Skin epidermis (tissue), 12 donors: ENCODE measurements around the gene FMNL1.

Source experiments
- H3K27ac ChIP-seq, 21 experiments: fragments of 200-600 bp; sonication (generic) in 11 of 21; one replicate each; pipeline ENCODE4 v1.5.0; 2020; ENCODE audit warnings: mild to moderate bottlenecking in 3 of 21, inconsistent platforms in 2 of 21, moderate library complexity in 2 of 21
- H3K4me3 ChIP-seq, 7 experiments: fragments of 200-600 bp; sonication (generic) in 2 of 7; one replicate each; pipeline ENCODE4 v1.5.0; 2020; ENCODE audit warnings: inconsistent platforms in 2 of 7, mild to moderate bottlenecking in 2 of 7, moderate library complexity in 1 of 7

The FMNL1 gene

DNA sequence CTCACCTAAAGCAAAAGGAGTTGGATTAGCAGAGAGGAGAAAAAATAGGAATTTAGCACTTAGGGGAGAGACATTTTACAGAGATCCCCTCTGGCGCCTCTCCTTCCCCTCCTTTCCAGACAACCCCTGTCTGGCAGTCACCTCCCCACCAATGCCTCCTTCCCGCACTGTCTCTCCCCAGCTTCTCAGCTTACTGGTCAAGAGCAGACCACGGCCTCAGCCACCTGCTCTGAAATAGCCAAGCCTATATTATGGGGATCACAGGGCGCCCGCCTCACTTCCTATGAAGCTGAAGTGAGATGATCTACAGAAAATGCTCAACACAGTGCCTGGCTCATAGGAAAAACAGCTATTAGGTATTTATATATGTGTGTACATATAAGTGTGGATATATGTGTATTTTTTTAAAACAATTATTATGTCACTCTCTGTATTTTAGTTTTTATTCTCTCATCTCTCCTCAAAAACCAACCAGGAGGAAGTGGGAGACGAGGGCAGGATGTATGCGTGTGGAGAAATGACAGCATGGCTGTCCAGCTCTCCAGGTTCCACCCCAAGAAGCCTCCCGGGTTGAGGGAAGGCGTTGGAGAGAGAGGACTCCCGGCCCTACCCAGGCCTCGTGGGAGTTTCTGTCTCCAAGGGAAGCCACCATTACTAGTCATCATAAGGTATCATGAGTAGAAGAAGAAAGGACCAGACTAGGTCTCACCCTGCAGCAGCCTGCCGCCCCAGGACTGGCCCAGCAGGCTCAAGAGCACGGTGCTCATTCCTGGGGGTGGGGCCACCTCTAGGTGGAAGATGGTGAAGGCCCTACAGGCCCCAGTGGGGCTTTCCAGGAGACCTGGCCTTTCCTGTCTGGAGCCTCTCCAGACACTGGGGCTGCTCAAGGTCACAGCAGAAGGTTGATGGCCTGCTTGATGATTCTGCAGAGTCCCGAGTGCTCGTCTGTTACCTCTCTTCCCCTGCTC is 67.9 kb downstream of the FMNL1 start:
- no peak overlapping the region for H3K4me3 ChIP-seq
- peak overlapping the region in 4 of 21 experiments; percentile 22 to 77 (median 58) for H3K27ac ChIP-seq

DNA sequence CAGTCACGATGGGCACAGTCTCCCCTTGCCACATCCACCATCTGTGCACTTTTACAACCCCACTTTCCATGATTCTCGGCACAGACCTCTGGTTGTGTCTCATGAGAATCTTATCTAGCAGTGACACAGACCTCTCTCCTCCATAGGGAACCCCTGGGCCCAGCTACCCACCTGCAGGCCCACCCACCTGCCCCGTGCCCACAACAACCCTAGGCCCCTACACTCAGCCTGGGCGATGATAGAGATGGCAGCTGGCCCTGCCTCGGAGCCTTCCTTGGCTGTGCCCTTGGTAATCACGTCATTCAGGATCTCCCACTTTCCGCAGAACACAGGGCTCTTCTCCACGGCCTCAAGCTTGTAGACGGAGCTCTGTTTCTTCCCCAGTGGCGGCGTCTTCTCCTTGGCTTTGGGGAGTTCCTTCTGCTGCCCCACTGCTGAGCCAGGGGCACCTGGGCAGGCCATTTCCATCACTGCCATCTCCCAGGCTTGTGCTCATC is 68.6 kb downstream of the FMNL1 start:
- Histone ChIP-seq H3K4me3 (no peak overlapping the region), H3K27ac (peak overlapping the region in 5 of 21 experiments; percentile 25 to 77 (median 53))

DNA sequence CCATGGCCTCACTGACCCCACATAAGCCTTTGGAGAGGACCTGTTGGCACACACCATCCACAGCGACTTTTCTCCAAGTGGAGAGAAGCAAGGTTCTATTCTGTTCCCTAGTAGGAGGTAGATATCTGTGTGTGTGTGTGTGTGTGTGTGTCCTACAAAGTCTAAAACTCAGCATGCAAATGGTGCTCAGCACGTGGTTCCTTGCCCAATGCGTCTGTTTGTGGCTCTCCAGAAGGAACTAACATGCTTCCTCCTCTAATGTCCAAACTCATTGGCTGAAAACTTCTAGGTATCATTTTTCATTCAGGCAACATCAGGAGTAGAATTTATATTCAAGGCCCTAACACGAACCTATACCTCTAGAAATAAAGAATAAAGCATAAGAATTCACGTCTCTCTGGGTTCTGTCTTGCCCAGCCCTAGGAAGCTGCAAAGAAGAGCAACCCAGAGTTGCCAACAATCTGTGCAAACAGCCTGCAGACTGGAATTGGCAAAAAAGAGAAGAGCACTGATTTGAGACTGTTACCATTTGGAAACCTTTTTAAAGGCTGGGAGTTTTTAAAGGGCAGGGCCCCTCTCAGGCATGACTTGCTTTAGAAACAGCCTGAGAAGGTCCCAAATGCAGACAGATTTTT is 69.6 kb downstream of the FMNL1 start:
- H3K27ac ChIP-seq, result peak overlapping the region in 17 of 21 experiments; percentile 7 to 77 (median 37)
- no peak overlapping the region for H3K4me3 ChIP-seq

DNA sequence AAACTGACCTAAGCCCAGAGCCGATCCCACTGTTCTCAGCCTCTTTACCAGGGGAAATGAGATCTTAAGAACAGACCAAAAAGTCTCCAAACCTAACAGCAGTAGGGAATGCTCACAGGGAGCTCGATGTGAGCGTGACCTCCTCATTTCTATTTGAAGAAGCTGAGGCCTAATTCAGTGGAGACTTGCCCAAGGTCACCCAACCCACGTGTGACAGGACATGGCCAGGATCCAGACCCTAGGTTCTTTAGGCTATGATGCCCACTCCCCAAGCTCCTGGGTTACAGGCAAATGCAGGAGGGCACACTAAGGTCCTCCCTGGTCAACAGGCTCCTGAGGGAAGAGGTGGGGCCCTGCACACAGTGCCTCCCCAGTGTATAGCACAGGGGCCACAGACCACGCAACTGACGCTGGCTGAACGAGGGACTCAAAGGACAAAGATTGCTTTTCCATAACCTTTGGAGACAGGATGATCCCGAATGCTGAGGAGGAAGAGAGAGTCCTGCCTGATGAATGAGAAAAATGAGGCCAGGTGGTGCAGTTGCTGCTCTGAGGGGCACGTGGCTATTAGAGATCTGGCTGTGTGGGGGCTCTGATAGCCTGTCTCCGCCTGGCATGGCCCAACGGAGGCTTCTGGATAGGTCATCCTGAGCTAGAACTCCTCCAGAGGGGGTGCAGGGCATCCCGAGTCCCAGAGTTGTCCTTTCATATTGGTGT is 71.2 kb downstream of the FMNL1 start:
- H3K4me3 ChIP-seq, result no peak overlapping the region
- H3K27ac ChIP-seq, result peak overlapping the region in 18 of 21 experiments; percentile 11 to 81 (median 52)

DNA sequence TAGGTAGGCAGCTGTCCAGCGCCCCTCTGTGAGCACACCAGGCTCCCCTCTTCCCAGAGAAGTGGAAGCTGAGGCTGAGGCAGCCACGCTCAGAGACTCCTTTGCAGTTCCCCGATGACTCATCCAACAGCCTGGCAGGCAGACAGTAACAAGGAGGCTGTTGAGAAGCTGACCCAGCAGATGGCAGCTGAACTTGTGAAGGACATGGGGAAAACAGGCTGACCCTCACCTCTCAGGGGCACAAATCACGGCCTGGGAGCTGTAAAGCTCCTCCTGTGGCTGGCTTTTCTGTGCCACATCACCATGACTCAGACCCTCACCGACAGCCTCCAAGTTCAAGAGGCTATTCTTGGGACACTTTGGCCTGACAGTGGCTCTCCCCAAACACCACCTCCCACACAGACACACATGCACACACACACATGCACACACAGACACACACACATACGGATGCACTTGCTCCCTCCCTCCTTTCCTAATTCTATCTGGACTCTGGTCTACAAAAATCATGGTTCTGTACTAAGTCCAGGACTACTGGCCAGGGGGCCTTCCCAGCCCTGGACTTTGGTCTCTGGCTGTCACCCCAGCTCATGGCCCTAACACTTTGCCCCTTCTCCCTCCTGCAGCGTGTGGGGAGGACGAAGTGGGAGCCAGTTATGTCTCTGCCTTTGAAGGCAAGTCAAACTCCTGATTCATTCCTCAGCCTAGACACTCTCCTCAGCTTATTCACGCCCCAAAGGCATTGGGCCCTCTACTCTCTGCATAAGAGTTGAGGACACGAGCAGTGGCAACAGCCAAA is 71.9 kb downstream of the FMNL1 start:
- H3K27ac ChIP-seq, result peak overlapping the region in 20 of 21 experiments; percentile 2 to 81 (median 52)

DNA sequence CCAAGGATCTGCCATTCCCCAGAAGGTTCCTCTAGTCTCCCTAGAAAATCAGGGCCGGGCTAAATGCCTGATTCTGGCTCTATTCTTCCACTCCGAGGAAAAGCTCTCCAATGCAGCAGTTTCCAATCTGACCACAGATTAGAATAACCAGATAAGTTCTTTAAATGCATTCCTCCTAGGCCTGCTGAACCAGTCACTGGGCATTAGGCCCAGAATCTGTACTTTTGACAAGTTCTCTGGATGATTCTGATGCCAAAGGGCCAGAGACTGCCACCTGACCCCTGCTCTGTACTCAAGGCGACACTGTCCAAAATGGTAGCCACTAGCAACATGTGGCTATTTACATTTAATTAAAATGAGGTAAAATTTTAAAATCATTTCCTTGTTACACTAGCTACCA is 72.8 kb downstream of the FMNL1 start:
- Histone ChIP-seq H3K4me3 (no peak overlapping the region), H3K27ac (peak overlapping the region in 14 of 21 experiments; percentile 2 to 81 (median 52))

More for the DNA sequence above, 71.9 kb downstream of the FMNL1 start:
- H3K4me3 ChIP-seq, result no peak overlapping the region

DNA sequence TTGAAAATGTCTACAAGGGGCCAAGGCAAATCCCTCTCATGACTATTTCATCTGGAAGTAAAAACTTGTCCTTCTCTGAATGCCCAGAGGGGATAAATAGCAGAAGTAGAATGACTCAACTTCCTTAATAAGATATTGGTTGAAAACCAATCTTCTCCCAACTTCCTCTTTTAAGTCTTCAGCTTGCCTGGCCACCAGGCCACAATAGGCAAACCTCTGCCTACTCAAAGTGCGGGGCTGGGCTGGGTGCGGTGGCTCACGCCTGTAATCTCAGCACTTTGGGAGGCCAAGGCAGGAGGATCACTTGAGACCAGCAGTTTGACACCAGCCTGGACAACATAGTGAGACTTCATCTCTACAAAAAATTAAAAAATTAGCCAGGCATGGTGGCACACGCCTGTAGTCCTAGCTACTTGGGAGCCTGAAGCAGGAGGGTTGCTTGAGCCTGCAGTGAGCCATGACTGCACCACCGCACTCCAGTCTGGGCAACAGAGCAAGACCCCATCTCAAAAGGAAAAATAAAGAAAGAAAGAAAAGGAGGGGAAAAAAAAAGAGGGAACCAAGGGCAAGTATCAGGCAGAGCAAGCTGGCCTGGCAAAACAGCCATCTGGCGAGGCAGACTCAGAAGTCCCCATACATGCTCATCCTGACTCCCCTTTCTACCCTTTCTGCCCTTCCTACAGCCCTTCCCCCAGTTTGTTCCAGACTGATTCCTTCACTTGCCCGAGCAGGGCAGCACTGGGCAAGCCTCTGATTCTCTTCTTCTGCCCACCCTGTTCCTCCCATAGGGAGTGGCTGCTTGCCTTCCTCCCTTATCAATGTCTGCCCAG is 74.5 kb downstream of the FMNL1 start:
- H3K4me3 ChIP-seq, result no peak overlapping the region

DNA sequence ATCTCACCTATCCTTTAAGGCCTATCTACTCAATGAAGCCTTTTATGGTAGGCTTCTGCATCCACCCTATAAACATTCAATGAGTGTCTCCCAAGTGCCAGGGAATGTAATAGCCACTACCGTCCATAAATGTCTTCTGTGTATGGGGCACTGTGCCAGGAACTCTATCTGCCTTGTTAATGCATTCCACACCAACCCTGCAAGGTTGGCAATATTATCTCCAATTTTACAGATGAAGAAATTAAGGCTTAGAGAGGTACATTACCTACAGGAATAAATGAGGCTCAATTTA is 75.1 kb downstream of the FMNL1 start:
- H3K27ac ChIP-seq, result peak overlapping the region in 15 of 21 experiments; percentile 7 to 77 (median 47)
- H3K4me3 ChIP-seq, result no peak overlapping the region

More for the DNA sequence above, 74.5 kb downstream of the FMNL1 start:
- peak overlapping the region in 17 of 21 experiments; percentile 13 to 77 (median 45) for H3K27ac ChIP-seq
